ENCODE results near the gene MRAS.
"Not testable (repeated sequence)": the region's sequence is repeated elsewhere in the genome, so short reads cannot be mapped to it uniquely, and the experiment has no call there.

Gene MRAS

DNA sequence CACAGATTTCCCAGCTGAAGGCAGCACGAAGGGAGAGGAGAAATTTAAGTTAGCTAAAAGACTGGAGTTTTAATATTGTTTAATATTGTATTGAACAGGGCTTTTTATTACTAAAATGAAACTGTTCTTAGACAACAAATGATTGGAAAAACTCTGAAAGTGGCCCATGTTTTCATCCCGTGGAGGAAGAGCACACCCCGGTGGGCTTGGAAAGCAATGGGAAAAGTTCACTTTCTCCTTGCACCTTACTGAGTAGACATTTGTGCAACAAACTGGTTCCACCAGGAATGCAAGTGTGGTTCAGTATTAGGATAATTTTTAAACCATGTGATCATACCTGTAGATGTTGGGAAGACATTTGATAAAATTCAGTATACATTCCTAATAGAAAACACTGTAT is 77.8 kb downstream of the MRAS start:
- no peak for DNase-seq

DNA sequence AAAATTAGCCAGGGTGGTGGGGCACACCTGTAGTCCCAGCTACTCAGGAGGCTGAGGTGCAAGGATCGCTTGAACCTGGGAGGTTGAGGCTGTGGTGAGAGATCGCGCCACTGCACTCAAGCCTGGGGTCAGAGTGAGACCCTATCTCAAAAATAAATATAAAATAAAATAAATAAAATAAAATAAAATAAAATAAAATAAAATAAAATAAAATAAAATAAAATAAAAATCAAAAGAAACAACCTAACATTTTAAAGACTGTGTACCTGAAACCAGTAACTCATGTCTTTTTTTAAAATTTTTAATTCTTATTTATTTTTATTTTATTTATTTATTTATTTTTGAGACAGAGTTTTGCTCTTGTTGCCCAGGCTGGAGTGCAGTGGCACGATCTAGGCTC is 78.4 kb downstream of the MRAS start:
- DNase-seq: not testable (repeated sequence)

DNA sequence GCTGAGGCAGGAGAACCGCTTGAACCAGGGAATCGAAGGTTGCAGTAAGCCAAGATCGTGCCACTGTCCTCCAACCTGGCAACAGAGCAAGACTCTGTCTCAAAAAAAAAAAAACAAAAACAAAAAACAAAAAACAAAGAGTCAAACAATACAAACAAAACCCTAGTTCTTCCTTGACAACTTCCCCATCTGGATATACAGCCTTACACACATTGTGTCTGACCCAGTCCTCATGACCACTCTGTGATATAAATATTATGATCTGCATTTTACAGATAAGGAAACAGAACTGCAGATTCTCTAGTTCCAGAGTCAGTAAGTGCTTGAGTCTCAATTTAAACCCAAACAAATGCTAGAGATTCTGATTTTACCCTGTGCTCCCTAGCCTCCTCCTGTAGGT is 81.3 kb downstream of the MRAS start:
- no peak for DNase-seq

DNA sequence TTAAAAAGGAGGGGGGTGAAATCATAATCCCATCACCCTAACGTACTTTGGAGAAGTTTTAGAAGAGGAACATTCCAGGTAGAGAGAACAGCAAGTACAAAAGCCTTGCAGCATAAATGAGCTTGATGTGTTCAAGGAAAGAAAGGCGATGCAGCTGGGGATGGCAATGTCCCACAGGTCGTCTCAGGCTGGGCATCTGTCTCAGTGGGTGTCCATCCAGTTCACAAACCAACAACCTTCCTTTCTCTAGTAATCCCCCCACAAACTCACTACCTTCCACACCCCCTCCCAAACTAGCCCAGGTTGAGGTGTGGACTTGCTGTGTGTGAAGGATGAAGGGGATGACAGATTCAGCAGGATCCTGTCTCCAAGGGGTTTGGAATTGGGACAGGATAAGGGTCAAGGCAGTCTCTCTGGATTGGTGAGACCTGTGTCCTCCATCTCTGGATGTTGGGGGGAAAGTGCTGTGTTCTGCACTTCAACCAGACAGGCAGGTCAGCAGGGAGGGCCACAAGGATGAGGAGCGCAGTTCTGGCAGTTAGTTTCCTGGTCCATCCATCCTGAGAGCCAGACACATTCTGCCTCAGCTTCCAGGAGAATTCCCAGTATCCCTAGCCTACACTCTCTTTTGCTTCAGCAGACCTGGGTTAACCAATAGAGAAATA is 84.3 kb downstream of the MRAS start:
- DNase-seq: no peak

DNA sequence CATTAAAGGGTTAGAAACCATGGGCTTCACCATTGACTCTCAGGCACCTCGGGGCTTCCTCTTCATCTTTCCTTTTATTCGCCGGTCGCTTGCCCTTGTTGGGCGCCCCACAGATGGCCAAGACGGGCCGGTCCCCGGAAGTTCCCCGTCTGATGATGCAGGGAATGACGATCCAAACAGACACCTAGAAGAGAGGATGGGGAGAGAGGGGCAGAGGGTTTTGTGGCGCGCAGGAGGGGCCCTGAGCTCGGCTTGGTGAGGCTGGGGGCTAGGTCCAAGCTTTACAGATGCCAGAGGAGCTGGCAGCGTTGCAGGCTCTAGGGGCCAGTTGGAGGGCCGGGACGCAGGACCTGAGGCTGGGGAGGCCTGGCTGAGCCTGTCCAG is 85.5 kb downstream of the MRAS start:
- no peak for DNase-seq

DNA sequence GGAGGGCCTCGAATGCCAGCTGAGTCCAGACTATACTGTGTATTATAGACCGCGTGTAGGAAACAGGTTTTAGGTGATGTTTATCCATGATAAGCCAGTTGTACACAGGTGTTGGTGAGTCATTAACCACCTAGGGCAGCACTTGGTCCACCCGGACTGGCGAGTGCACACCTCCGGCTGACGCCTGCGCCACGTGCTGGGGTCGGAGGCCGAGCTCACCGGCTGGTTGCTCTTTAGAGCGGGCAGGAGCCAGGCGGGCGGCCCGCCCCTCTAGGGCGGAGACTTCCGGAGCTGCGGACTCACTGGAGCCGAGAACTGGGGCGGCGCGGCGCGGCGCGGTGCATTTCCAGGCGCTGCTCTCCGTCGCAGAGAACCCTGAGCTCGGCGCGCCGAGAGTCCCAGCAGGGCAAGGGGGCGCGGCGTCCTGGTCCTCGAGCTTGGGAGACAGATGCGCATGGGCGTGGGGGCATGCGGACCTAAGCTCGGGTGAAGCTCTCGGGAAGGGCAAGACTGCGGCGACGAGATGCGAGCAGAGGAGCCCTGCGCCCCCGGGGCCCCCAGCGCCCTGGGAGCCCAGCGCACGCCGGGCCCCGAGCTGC is 86.0 kb downstream of the MRAS start, which contains the start of gene ESYT3:
ESYT3 (plus strand) TSS at position 341 of the 599 bp plus-strand sequence; CDS start at position 524, 183 bp downstream.
- no peak for DNase-seq

DNA sequence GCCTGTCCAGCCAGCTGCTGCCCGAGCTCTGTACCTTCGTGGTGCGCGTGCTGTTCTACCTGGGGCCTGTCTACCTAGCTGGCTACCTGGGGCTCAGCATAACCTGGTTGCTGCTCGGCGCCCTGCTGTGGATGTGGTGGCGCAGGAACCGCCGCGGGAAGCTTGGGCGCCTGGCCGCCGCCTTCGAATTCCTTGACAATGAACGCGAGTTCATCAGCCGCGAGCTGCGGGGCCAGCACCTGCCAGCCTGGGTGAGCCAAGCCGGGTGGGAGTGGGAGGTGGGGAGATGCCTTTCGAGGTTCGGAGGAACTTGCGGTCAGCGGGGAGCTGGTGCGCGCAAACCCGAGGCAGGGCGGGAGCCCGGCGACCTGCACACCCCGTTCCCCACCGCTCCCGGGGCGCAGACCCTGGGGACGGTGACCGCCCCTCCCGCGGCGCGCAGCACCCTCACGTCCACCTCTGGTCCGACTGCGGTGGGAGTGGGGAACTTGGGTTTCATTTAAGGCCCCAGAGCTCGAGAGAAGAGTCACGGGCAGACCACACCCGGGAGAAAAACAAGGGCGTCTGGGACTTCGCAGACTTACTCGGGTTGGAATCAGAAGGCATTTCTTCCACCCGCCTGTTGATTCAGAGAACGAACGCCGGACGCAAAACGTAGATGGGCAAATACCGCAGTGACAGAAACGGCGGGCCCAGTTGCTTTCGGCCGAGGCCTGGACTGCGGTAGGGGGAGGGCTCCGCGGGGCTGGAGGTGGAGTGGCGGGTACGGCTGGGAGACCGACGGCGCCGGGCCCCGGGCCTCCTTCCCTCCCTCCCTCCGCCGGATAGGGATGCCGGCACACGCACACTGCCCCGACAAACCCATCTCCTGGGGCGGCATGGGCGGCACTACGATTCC is 86.7 kb downstream of the MRAS start:
- no peak for DNase-seq

DNA sequence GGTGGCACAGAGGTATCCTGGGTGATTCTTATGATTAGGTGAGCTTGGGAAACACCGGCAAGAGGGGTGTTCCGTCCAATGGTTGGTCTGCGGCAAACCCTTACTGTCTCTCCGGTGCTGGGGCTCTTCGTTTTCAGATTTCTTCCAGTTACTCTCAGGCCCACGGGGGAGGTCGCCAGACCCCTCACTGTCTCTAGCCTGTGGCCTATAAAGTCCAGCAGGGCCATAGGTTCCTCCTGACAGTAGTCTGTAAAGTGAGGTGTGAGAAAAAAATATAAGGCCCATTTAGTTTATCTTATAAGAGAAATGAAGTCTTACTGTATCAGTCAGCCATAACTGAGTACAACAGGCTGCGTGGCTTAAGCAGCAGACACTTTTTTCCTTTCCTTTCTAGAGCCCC is 87.5 kb downstream of the MRAS start:
- DNase-seq: no peak

DNA sequence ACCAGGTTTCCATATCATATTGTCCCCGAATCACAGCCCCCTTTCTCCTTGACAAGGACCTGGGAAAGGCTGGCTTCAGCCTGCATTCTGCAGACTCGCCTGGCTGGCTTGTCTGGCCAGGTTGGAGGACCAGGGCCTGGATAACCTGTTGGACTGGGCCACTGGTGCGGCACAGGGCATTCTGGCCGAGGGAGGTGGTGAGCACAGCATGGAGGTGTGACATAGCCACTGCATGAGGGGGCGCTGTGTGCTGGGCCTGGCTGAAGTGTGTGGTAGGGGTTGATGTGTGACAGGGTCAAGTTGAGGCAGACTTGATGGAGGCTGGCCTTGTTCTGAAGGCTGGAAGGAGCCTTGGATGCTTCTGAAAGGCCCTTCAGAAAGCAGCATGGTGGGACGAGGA is 88.9 kb downstream of the MRAS start:
- no peak for DNase-seq

DNA sequence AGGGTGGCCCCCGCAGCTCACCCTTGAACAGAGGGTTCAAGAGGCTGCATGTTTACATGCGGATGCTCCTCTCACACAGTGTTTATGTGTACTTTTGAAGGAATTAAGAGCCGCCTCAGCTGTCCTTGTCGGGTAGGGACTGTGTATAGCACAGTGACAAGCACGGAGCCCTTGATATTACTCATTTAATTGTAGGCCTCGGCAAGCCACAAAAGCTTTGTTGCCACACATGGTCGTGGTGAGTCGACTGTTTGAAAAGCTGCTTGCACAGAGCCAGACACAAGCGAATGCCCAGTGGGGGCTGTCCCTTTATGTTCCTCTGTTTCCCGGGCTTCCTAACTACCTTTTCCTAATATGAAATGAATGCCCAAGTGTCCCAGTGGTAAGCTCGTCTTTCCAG is 90.5 kb downstream of the MRAS start:
- DNase-seq: no peak

DNA sequence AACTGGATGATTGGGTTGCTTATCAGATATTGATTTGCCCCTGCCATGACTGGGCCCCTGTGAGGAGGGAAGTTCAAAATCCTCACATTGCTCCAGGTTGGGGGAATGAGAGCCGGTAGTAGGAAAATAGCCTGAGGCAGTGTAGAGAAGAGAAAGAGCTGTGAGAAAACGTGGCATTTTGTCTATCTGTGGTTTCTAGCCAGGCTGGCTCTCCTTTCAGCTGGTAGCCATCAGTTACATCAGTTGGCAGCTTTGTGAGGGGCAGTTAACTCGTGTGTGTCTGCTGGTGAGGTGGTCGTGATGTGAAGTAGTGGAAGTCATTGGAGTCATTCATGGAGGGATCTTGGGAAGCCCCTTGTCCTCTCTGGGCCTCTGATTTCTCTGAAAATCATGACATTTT is 91.3 kb downstream of the MRAS start:
- DNase-seq: no peak

DNA sequence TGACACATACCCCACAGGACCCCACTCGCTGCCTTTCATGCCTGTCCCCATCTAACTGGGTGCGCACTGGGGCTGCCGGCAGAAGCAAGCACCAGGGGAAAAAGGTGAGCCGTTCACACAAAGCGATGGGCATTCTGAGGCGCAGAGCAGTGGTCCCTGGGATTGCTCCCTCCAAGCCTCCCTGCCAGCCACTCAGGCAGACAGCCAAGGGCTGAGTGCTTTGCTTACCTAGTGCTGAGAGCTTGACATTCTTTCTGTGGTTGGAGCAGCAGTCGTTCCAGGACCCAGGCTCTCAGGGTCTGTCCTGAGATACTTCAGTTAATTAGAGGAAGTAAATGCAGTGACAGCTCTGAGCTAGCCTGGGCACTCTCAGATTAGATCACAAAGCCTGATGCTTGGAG is 91.7 kb downstream of the MRAS start:
- no peak for DNase-seq

DNA sequence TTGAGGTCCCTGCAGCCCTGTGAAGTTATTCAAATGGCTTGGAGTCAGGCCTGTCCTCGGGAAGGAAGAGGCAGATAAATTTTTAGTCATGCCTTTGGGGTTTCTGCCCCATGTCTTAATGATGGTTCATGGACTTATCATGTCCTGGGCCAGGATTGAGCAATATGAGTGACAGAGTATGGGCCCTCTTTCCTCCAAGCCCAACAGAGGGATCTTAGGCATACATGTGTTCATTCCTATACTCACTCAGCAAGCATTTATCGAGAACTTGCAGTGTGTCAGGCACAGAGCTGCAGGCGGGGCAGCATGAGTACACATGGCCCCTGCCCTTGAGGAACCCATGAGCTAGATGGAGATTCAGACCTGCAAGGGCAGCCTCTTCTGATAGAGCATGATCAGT is 92.2 kb downstream of the MRAS start:
- no peak for DNase-seq

DNA sequence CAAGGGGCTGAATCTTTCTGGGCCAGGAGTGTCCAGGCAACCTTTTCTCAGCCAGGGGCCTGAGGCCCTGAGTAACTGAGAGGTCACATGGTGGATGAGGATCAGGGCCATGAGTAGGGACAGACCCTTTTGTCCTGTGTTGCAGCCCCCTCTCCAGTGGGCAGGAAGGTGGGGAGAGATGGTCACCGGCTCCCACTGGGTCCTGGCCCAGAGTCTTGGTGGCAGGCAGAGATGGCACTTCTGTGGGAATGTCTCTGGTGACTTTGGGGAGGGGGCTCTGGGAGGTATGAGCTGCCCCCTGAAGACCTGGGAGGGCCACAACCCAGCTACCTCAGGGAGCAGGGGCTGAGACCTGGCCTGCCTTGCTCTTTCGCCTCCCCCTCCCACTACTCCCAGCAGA is 92.9 kb downstream of the MRAS start:
- DNase-seq: no peak

DNA sequence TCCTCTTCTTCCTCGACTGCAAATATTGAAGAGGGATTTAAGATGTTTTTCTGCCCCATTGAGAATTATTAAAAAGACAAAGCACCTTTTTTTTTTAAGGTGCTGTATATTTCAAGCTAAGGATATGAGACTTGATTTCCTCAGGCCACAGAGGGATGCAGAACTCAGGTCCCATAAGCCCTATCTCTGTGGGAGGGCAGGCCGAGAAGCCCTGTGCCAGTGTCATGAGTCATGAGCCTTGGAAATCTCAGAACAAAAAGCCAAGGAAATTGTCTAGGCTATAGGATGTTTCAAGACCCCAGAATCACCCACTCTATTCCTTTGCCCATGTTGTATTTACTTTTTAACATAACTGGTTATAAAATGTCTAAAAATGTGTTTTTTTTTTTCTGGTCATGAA is 93.4 kb downstream of the MRAS start:
- DNase-seq: no peak

DNA sequence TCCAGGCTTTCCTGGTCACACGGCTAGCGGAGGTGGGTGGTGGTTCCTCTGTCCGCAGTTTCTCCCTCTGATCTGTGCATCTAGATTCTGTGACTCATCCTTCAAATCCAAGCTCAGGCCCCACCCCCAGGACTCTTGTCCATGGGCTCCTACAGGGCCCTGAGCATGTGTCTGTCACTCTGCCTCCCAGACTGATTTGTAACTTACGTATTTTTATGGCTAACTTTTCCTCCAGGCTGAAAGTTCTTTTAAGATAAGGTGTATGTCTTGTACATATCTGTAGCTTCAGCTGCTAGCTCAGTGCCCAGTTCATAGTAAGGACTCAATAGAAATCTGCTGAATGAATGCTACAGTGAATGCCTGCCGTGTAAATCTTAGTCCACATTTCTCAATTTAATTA is 94.1 kb downstream of the MRAS start:
- no peak for DNase-seq

DNA sequence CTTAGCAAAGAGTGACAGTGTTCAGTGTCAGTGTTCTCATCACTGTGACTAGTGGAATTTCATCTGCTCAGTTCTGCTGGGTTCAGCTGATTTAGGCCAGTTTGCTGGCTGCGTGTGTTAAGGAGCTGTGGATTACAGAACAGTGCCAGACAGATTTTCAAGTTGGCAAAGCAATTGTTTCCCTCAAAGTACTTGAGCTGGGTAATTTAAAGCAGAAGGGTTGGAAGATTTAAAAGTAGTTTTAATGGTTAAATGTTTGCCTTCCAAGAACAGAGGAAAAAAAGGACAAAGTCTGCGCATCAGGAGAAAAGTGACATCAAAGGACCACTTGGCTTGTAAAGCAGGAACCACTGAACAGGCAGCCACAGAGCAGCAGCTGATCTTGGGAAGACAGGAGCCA is 94.7 kb downstream of the MRAS start:
- DNase-seq: no peak

DNA sequence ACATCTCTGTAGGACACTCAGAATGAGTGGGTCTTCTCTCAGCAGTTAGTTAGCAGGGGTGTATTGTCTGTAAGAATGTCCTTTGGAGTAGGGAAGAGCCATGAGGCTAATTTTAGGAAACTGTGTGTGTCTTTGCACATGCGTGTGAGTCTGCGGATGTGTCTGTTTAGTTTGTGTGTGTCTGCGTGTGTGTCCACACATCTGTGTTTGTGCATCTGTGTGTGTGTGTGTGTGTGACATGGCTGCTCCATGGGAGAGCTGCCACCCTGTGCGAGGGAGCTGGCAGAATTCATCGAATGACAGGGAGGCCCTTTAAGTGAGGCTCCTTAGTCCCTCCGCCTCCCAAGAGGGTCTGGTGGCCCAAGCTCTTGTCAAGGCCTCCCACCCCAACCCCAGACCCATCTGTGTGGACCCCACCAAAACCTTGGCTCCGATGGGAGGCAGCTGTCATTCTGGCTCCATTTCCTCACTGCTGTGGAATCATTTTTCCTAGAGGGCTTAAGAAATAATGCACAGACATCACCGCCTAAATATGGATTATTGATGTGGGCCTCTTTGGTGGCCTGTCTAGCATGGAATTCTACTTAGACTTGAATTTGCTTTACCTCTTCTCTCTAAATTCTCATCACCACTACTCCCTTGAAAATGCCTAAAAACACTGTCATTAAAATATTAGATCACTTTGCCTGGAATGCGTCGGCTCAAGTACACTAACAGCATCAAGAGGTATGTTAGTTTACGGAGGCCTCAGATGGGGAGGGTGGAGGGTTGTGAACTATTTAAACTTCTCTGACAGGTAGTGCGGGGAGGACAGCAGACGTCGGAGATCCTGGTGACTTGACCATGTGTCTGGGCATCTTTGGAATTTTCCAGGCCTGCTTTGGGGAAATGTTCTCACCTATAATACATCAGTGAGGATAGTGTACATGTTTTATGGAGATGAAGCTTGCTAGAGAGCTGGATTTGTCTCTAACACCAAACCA is 95.4 kb downstream of the MRAS start:
- DNase-seq: no peak

DNA sequence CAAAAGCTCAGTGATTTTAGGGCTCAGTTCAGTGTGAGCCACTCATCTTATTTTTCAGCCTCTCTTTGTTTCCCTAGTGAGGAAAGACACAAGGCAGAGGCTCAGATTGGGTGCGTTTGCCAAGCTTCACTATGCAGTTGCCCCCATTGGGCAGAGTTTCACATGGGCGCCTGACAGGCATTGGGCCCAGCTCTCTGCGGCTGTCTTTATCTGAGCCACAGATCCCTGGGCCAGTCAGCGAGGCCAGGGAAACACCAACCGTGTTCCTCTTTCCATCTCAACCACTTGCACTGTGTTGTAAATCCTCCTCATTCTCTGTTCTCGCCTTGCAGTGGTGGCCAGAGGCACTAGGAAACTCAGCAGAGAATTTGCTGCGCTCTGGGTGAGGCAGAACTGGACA is 96.9 kb downstream of the MRAS start:
- DNase-seq: no peak

DNA sequence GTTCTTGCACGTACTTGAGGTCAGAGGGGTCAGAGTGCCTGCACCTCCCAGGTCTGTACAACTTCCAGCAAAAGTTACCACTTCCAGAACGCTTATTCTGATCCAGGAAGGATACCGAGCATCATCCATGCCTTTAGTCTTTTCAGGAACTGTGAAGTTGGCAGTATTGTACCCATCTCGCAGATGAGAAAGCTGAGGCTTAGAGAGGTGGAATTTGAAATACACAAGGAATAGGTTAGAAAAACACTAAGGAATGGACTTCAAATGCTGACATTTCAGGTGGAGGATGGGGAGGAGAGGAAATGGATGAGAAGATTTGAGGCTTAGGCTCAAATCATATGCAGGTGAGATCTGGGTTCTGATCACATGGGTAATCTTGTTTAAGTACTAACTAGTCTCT is 97.3 kb downstream of the MRAS start:
- no peak for DNase-seq

DNA sequence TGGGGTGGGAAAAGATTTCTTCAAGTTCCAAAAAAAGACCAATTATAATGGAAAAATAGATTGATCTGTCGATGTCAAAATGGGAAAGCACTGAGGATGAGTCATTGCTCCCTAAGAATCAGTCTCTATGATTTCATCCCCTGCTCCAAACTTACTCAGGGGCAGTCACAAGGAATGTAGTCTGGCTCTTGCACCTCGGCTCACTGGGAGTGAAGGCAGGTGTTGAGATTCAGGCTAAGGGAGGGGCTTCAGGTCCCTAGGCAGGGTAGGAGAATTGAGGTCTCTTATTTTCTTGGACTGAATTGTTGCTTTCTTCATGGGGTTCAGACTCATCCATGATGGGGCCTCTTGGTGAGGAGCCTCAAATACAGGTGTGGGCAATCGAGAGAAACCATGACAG is 100.3 kb downstream of the MRAS start:
- no peak for DNase-seq

DNA sequence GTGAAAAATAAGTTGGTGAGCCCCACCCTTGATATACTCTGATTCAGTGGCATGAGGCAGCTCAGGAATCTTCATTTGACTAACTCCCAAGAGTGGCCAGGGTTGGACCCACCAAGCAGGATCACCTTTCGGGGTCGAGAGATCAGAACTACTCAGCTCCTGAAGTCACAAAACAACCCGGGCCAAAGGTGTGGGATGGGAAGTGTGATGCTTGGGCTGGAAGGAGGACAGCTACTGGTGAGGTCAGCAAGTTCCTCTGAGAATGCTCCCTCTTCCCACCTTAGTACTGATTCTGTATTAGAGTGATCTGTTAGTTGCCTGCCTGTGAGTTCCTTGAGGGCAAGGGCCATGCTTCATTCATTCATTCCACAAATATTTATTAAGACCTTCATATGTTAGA is 101.1 kb downstream of the MRAS start:
- DNase-seq: no peak

DNA sequence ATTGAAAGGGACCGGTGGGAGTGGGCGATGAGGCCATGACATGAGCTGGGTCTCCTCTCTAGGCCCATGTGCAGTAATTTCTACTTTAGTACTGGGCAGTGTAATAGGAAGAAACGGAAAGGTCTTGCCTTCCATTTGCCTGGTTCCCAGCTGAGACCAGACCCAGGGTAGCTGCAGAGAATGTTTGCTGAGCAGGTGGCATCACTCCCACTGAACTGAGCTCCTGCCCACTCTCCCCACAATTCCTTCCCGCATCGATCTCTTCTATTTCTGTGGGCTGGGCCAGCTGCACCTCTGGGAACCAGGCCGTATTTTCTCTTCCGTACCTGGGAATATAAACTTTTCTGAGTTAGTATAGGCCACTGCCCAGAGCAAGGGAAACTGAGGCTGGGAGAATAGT is 101.8 kb downstream of the MRAS start:
- DNase-seq: no peak
